Measurements from ENCODE around the gene SPSB1.

Gene SPSB1

GRCh38 chr1:9308236-9308785, 15.6 kb downstream of the SPSB1 start:
- H3K4me3 ChIP-seq (ENCODE audit: low read depth, low read length) = no peak overlapping the region
- POLR2A ChIA-PET = no interaction called here
- H3K27ac ChIP-seq (ENCODE audit: extremely low read depth, low read depth, low read length) = no peak overlapping the region
- no peaks in the 10 kb centered on the region for H3K36me3 ChIP-seq (ENCODE audit: control insufficient read depth in 2 of 2, insufficient read depth in 1 of 2, low read length in 2 of 2)
- H3K9me3 ChIP-seq (ENCODE audit: control insufficient read depth, insufficient read depth, low read depth, low read length) = no peaks in the 10 kb centered on the region
- H3K4me1 ChIP-seq (ENCODE audit: control insufficient read depth, insufficient read depth, low read length) = peaks cover 11% of the 10 kb centered on the region
- TF ChIP-seq ZNF23 (tag by site-specific recombination; IDR thresholded peaks at IDR 0.05; ENCODE audit: borderline replicate concordance) (no peak), KLF7 (tag by site-specific recombination; IDR thresholded peaks at IDR 0.05; ENCODE audit: borderline replicate concordance) (no peak), ZBTB1 (tag by site-specific recombination; IDR thresholded peaks at IDR 0.05) (no peak), ZBTB17 (tag by site-specific recombination; IDR thresholded peaks at IDR 0.05) (no peak), PRDM10 (tag by site-specific recombination; IDR thresholded peaks at IDR 0.05) (no peak), ZNF571 (tag by site-specific recombination; IDR thresholded peaks at IDR 0.05) (no peak), ZNF148 (tag by site-specific recombination; IDR thresholded peaks at IDR 0.05; ENCODE audit: borderline replicate concordance) (no peak), ZNF423 (tag by site-specific recombination; IDR thresholded peaks at IDR 0.05) (no peak), KLF16 (tag by site-specific recombination; IDR thresholded peaks at IDR 0.05) (no peak), OVOL3 (tag by site-specific recombination; IDR thresholded peaks at IDR 0.05) (no peak), CTCF (tag by site-specific recombination; IDR thresholded peaks at IDR 0.05) (no peak)
- TF ChIP-seq, protein P1, sequence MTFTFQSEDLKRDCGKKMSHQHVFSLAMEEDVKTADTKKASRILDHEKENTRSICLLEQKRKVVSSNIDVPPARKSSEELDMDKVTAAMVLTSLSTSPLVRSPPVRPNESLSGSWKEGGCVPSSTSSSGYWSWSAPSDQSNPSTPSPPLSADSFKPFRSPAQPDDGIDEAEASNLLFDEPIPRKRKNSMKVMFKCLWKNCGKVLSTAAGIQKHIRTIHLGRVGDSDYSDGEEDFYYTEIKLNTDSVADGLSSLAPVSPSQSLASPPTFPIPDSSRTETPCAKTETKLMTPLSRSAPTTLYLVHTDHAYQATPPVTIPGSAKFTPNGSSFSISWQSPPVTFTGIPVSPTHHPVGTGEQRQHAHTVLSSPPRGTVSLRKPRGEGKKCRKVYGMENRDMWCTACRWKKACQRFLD (tag by site-specific recombination; IDR thresholded peaks at IDR 0.05) = no peak
- CTCF ChIA-PET = interaction anchor here (0.5 to 1.3 kb wide), 5 partner anchors 19 to 319 kb away, joined by 3 to 4 read pairs (median 3); no protein-coding TSS in a partner anchor

DNA sequence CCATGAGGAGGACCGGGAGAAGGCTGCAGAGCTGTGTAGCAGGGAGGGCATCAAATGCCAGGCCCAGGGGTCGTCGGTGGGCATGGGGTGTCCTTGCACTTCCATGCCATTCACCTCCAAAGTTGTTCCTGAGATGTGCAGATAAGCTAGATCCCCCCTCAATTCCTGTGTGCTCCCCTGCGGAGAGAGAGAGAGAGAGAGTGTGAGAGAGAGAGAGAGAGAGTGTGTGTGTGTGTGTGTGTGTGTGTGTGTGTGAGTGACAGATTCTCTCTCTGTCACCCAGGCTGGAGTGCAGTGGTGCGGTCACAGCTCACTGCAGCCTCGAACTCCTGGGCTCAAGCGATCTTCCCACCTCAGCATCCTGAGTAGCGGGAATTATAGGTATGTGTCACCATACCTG, 16.4 kb downstream of the SPSB1 start:
- Histone ChIP-seq H3K4me3 (ENCODE audit: low read depth, low read length) (no peak overlapping the region), H3K36me3 (ENCODE audit: control insufficient read depth in 2 of 2, insufficient read depth in 1 of 2, low read length in 2 of 2) (no peaks in the 10 kb centered on the region), H3K4me1 (ENCODE audit: control insufficient read depth, insufficient read depth, low read length) (peaks cover 9% of the 10 kb centered on the region), H3K9me3 (ENCODE audit: control insufficient read depth, insufficient read depth, low read depth, low read length) (no peaks in the 10 kb centered on the region), H3K27ac (ENCODE audit: extremely low read depth, low read depth, low read length) (no peak overlapping the region)
- CTCF ChIA-PET = interaction anchor here (1.3 kb wide), 1 partner anchor 20 kb away, joined by 3 read pairs; no protein-coding TSS in a partner anchor
- POLR2A ChIA-PET = no interaction called here
- TF ChIP-seq ZNF555 (tag by site-specific recombination; conservative IDR thresholded peaks at IDR 0.05) (no peak), ZNF366 (tag by site-specific recombination; conservative IDR thresholded peaks at IDR 0.05) (0 out of 2 replicates have a peak, but pooled peaks have one; percentile 23), ZNF148 (tag by site-specific recombination; IDR thresholded peaks at IDR 0.05; ENCODE audit: borderline replicate concordance) (no peak), ZNF510 (tag by site-specific recombination; IDR thresholded peaks at IDR 0.05; ENCODE audit: insufficient replicate concordance) (no peak), BCL11B (tag by site-specific recombination; IDR thresholded peaks at IDR 0.05; ENCODE audit: low read depth) (no peak)
- TF ChIP-seq, protein P2, sequence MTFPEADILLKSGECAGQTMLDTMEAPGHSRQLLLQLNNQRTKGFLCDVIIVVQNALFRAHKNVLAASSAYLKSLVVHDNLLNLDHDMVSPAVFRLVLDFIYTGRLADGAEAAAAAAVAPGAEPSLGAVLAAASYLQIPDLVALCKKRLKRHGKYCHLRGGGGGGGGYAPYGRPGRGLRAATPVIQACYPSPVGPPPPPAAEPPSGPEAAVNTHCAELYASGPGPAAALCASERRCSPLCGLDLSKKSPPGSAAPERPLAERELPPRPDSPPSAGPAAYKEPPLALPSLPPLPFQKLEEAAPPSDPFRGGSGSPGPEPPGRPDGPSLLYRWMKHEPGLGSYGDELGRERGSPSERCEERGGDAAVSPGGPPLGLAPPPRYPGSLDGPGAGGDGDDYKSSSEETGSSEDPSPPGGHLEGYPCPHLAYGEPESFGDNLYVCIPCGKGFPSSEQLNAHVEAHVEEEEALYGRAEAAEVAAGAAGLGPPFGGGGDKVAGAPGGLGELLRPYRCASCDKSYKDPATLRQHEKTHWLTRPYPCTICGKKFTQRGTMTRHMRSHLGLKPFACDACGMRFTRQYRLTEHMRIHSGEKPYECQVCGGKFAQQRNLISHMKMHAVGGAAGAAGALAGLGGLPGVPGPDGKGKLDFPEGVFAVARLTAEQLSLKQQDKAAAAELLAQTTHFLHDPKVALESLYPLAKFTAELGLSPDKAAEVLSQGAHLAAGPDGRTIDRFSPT (tag by site-specific recombination; IDR thresholded peaks at IDR 0.05) = peak; percentile 45; the same call in 1 of the 2 replicates
- TF ChIP-seq, protein P3, sequence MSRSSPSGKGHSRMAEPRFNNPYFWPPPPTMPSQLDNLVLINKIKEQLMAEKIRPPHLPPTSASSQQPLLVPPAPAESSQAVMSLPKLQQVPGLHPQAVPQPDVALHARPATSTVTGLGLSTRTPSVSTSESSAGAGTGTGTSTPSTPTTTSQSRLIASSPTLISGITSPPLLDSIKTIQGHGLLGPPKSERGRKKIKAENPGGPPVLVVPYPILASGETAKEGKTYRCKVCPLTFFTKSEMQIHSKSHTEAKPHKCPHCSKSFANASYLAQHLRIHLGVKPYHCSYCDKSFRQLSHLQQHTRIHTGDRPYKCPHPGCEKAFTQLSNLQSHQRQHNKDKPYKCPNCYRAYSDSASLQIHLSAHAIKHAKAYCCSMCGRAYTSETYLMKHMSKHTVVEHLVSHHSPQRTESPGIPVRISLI (tag by site-specific recombination; IDR thresholded peaks at IDR 0.05) = no peak
